Measurements from ENCODE around the gene UBQLN3.

DNA sequence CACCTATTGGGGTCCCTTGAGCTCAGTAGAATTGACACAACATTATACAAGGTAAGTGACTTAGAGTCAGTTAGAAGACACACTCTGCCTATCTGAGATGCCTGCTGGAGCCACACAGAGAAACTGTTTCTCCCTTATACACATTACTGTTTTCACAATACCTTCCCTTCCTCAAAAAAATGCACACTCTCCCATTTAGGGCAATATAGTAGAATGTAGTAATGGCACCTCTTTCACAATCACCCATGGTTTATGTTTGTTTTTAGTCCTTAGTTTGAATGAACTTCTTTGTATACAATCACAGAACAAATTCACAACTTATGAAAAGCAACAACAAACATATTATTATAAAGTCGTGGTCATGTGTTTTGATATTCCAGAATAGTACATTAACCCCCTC, 24.3 kb upstream of the UBQLN3 start:
- no peak for TF ChIP-seq EZH2 (IDR thresholded peaks at IDR 0.05; ENCODE audit: borderline replicate concordance, insufficient read depth, low read length, poor library complexity, severe bottlenecking)
- TF ChIP-seq, protein P1, sequence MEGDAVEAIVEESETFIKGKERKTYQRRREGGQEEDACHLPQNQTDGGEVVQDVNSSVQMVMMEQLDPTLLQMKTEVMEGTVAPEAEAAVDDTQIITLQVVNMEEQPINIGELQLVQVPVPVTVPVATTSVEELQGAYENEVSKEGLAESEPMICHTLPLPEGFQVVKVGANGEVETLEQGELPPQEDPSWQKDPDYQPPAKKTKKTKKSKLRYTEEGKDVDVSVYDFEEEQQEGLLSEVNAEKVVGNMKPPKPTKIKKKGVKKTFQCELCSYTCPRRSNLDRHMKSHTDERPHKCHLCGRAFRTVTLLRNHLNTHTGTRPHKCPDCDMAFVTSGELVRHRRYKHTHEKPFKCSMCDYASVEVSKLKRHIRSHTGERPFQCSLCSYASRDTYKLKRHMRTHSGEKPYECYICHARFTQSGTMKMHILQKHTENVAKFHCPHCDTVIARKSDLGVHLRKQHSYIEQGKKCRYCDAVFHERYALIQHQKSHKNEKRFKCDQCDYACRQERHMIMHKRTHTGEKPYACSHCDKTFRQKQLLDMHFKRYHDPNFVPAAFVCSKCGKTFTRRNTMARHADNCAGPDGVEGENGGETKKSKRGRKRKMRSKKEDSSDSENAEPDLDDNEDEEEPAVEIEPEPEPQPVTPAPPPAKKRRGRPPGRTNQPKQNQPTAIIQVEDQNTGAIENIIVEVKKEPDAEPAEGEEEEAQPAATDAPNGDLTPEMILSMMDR (IDR thresholded peaks at IDR 0.05; ENCODE audit: poor library complexity, severe bottlenecking), result no peak
- no peak for TF ChIP-seq MXI1 (conservative IDR thresholded peaks at IDR 0.05; ENCODE audit: poor library complexity, severe bottlenecking)
- TF ChIP-seq RAD21 (conservative IDR thresholded peaks at IDR 0.05), result no peak
- TF ChIP-seq POLR2AphosphoS5 (IDR thresholded peaks at IDR 0.05), result no peak
